ENCODE measurements around the gene LMBRD1.
"Not testable (repeated sequence)": the region's sequence is repeated elsewhere in the genome, so short reads cannot be mapped to it uniquely, and the experiment has no call there.

The LMBRD1 gene

GRCh38 chr6:69801225-69801624, 4.4 kb upstream of the LMBRD1 start:
- Histone ChIP-seq H3K27ac (ENCODE audit: extremely low read depth, low read depth, low read length) (no peak overlapping the region), H3K36me3 (ENCODE audit: control insufficient read depth in 2 of 2, insufficient read depth in 1 of 2, low read length in 2 of 2) (no peaks in the 10 kb centered on the region), H3K9me3 (ENCODE audit: control insufficient read depth, insufficient read depth, low read depth, low read length) (no peaks in the 10 kb centered on the region), H3K4me3 (ENCODE audit: low read depth, low read length) (no peak overlapping the region), H3K4me1 (ENCODE audit: control insufficient read depth, insufficient read depth, low read length) (no peaks in the 10 kb centered on the region)
- POLR2A ChIA-PET: no interaction called here
- CTCF ChIA-PET: interaction anchor here (0.6 kb wide), 1 partner anchor 49 kb away, joined by 3 read pairs; no protein-coding TSS in a partner anchor
- TF ChIP-seq ZFP41 (tag by site-specific recombination; IDR thresholded peaks at IDR 0.05; ENCODE audit: borderline replicate concordance): no peak
- TF ChIP-seq GLI2 (tag by site-specific recombination; IDR thresholded peaks at IDR 0.05; ENCODE audit: borderline replicate concordance, low read depth): no peak
- TF ChIP-seq ZNF555 (tag by site-specific recombination; conservative IDR thresholded peaks at IDR 0.05): no peak
- TF ChIP-seq ZNF214 (tag by site-specific recombination; IDR thresholded peaks at IDR 0.05; ENCODE audit: borderline replicate concordance): no peak
- TF ChIP-seq EGR2 (tag by site-specific recombination; IDR thresholded peaks at IDR 0.05; ENCODE audit: low read depth): no peak
- TF ChIP-seq ZNF639 (tag by site-specific recombination; IDR thresholded peaks at IDR 0.05): no peak
- TF ChIP-seq ZNF48 (tag by site-specific recombination; IDR thresholded peaks at IDR 0.05): no peak
- TF ChIP-seq ZNF830 (tag by site-specific recombination; IDR thresholded peaks at IDR 0.05; ENCODE audit: low read depth): no peak

- H3K9me3 ChIP-seq (ENCODE audit: control insufficient read depth, insufficient read depth, low read depth, low read length); H3K4me1 ChIP-seq (ENCODE audit: control insufficient read depth, insufficient read depth, low read length); POLR2A ChIA-PET; H3K36me3 ChIP-seq (ENCODE audit: control insufficient read depth in 2 of 2, insufficient read depth in 1 of 2, low read length in 2 of 2); H3K27ac ChIP-seq (ENCODE audit: extremely low read depth, low read depth, low read length); H3K4me3 ChIP-seq (ENCODE audit: low read depth, low read length): not testable (repeated sequence)
- CTCF ChIA-PET: interaction anchor here (0.6 kb wide), 1 partner anchor 64 kb away, joined by 3 read pairs; no protein-coding TSS in a partner anchor
- TF ChIP-seq ZNF146 (tag by site-specific recombination; IDR thresholded peaks at IDR 0.05): peak; percentile 74
Measured at GRCh38 chr6:69798796-69799195, 2.0 kb upstream of the LMBRD1 start.

- Histone ChIP-seq H3K4me1 (ENCODE audit: control insufficient read depth, insufficient read depth, low read length) (peaks cover 4% of the 10 kb centered on the region), H3K36me3 (ENCODE audit: control insufficient read depth in 2 of 2, insufficient read depth in 1 of 2, low read length in 2 of 2) (no peaks in the 10 kb centered on the region), H3K4me3 (ENCODE audit: low read depth, low read length) (peak overlapping the region; percentile 76), H3K9me3 (ENCODE audit: control insufficient read depth, insufficient read depth, low read depth, low read length) (no peaks in the 10 kb centered on the region), H3K27ac (ENCODE audit: extremely low read depth, low read depth, low read length) (peak overlapping the region; percentile 50)
- CTCF ChIA-PET: interaction anchor here (0.6 to 1.6 kb wide), 18 partner anchors 9 to 850 kb away, joined by 3 to 12 read pairs (median 4); no protein-coding TSS in a partner anchor
- TF ChIP-seq ZBTB21 (tag by site-specific recombination; IDR thresholded peaks at IDR 0.05) (peak; percentile 88), BCL11A (tag by site-specific recombination; IDR thresholded peaks at IDR 0.05; ENCODE audit: low read depth) (no peak), ZNF830 (tag by site-specific recombination; IDR thresholded peaks at IDR 0.05; ENCODE audit: low read depth) (no peak), KLF1 (tag by site-specific recombination; IDR thresholded peaks at IDR 0.05) (0 out of 2 replicates have a peak, but pooled peaks have one; percentile 13), ZNF629 (tag by site-specific recombination; IDR thresholded peaks at IDR 0.05) (peak; percentile 83), PRDM1 (tag by site-specific recombination; IDR thresholded peaks at IDR 0.05) (peak; percentile 77), ZNF335 (tag by site-specific recombination; conservative IDR thresholded peaks at IDR 0.05) (peak; percentile 88), ZNF366 (tag by site-specific recombination; conservative IDR thresholded peaks at IDR 0.05) (peak; percentile 15; the same call in 1 of the 2 replicates)
- POLR2A ChIA-PET: interaction anchor here (0.6 to 2.4 kb wide), 7 partner anchors 15 to 1424 kb away, joined by 3 to 16 read pairs (median 4); partner anchors contain the start of gene COL19A1
Measured at GRCh38 chr6:69796073-69796641, 653 bp downstream of the LMBRD1 start.

GRCh38 chr6:69795469-69796072, 1.2 kb downstream of the LMBRD1 start:
- no peak overlapping the region; the same call in 1 of the 2 replicates for H3K27ac ChIP-seq (ENCODE audit: extremely low read depth, low read depth, low read length)
- no peaks in the 10 kb centered on the region for H3K36me3 ChIP-seq (ENCODE audit: control insufficient read depth in 2 of 2, insufficient read depth in 1 of 2, low read length in 2 of 2)
- H3K9me3 ChIP-seq (ENCODE audit: control insufficient read depth, insufficient read depth, low read depth, low read length): no peaks in the 10 kb centered on the region
- POLR2A ChIA-PET: interaction anchor here (0.7 to 2.4 kb wide), 4 partner anchors 14 to 99 kb away, joined by 3 to 16 read pairs (median 4); partner anchors contain the start of gene COL19A1
- TF ChIP-seq ZNF664 (tag by site-specific recombination; IDR thresholded peaks at IDR 0.05) (no peak), SALL2 (tag by site-specific recombination; IDR thresholded peaks at IDR 0.05; ENCODE audit: borderline replicate concordance) (no peak), ZNF529 (tag by site-specific recombination; IDR thresholded peaks at IDR 0.05; ENCODE audit: insufficient replicate concordance) (no peak)
- CTCF ChIA-PET: interaction anchor here (0.6 to 1.6 kb wide), 7 partner anchors 15 to 370 kb away, joined by 3 to 12 read pairs (median 4); no protein-coding TSS in a partner anchor
- peak overlapping the region; percentile 76 for H3K4me3 ChIP-seq (ENCODE audit: low read depth, low read length)
- peaks cover 4% of the 10 kb centered on the region for H3K4me1 ChIP-seq (ENCODE audit: control insufficient read depth, insufficient read depth, low read length)
